Mesenchymal stem cell (in vitro differentiated cells and primary cell): ENCODE data around the gene GNS.

Experiments
- DNase-seq: peaks from one replicate; pipeline ENCODE4 v3.0.0-alpha.2; 2013
- H2AFZ ChIP-seq: one replicate; pipeline ENCODE4 v1.6.1; 2013; ENCODE audit warnings: low read depth, mild to moderate bottlenecking, control low read depth, inconsistent platforms, low read length, moderate library complexity
- H2AK5ac ChIP-seq: 2 replicates; pipeline ENCODE4 v1.6.1; 2013; ENCODE audit warnings: low read length, moderate library complexity, mild to moderate bottlenecking, inconsistent platforms; ENCODE audit not compliant: severe bottlenecking
- H2BK120ac ChIP-seq: one replicate; pipeline ENCODE4 v1.6.1; 2013; ENCODE audit warnings: low read depth, mild to moderate bottlenecking, inconsistent platforms, low read length, moderate library complexity
- H2BK12ac ChIP-seq, 2 experiments: one replicate each; pipeline ENCODE4 v1.6.1; 2013; ENCODE audit warnings: inconsistent platforms in 2 of 2, low read length in 2 of 2, mild to moderate bottlenecking in 2 of 2, moderate library complexity in 2 of 2, control low read depth in 1 of 2
- H2BK15ac ChIP-seq: one replicate; pipeline ENCODE4 v1.6.1; 2013; ENCODE audit warnings: mild to moderate bottlenecking, low read depth, inconsistent platforms; ENCODE audit not compliant: poor library complexity, severe bottlenecking
- H2BK5ac ChIP-seq: 2 replicates; pipeline ENCODE4 v1.6.1; 2013; ENCODE audit warnings: low read depth, mild to moderate bottlenecking, low read length, control low read depth, inconsistent platforms; ENCODE audit not compliant: poor library complexity, severe bottlenecking
- H3K14ac ChIP-seq, 2 experiments: one replicate each; pipeline ENCODE4 v1.6.1; 2013; ENCODE audit warnings: inconsistent platforms in 2 of 2, low read length in 2 of 2, control low read depth in 1 of 2, mild to moderate bottlenecking in 1 of 2, moderate library complexity in 1 of 2
- H3K18ac ChIP-seq, 2 experiments: one replicate each; pipeline ENCODE4 v1.6.1; 2013; ENCODE audit warnings: inconsistent platforms in 2 of 2, low read length in 2 of 2, control low read depth in 1 of 2, low read depth in 1 of 2, mild to moderate bottlenecking in 1 of 2
- H3K23ac ChIP-seq, 2 experiments: one replicate each; pipeline ENCODE4 v1.6.1; 2013; ENCODE audit warnings: inconsistent platforms in 2 of 2, low read length in 2 of 2, mild to moderate bottlenecking in 2 of 2, moderate library complexity in 2 of 2, control low read depth in 1 of 2
- H3K27ac ChIP-seq: 2 replicates; pipeline ENCODE4 v1.5.1; 2013; ENCODE audit warnings: mild to moderate bottlenecking, moderate library complexity, low read length, control low read depth, inconsistent platforms; ENCODE audit not compliant: poor library complexity, severe bottlenecking
- H3K27me3 ChIP-seq, 2 experiments: 2 replicates each; pipeline versions ENCODE4 v1.6.1 to v1.7.0; 2013; ENCODE audit warnings: low read length in 2 of 2, mild to moderate bottlenecking in 2 of 2, moderate library complexity in 2 of 2, control low read depth in 1 of 2, inconsistent platforms in 1 of 2; ENCODE audit not compliant: control insufficient read depth in 1 of 2, insufficient read depth in 1 of 2
- H3K36me3 ChIP-seq, 2 experiments: 2 replicates each; pipeline versions ENCODE4 v1.6.1 to v1.7.0; 2013; ENCODE audit warnings: low read length in 2 of 2, control low read depth in 1 of 2, inconsistent platforms in 1 of 2, low read depth in 1 of 2, mild to moderate bottlenecking in 1 of 2; ENCODE audit not compliant: insufficient read depth in 2 of 2, control insufficient read depth in 1 of 2
- H3K4ac ChIP-seq, 2 experiments: one replicate each; pipeline ENCODE4 v1.6.1; 2013; ENCODE audit warnings: inconsistent platforms in 2 of 2, low read length in 2 of 2, mild to moderate bottlenecking in 2 of 2, moderate library complexity in 2 of 2, control low read depth in 1 of 2, low read depth in 1 of 2
- H3K4me1 ChIP-seq: 2 replicates; pipeline ENCODE4 v1.6.1; 2013; ENCODE audit warnings: low read depth, low read length, control low read depth; ENCODE audit not compliant: control insufficient read depth, insufficient read depth
- H3K4me2 ChIP-seq: 2 replicates; pipeline ENCODE4 v1.6.1; 2013; ENCODE audit warnings: low read length, mild to moderate bottlenecking, inconsistent platforms; ENCODE audit not compliant: poor library complexity, severe bottlenecking
- H3K4me3 ChIP-seq, 2 experiments: 2 replicates each; pipeline versions ENCODE4 v1.5.1 to v1.7.0; 2013; ENCODE audit warnings: low read length in 2 of 2, mild to moderate bottlenecking in 2 of 2, control low read depth in 1 of 2, low read depth in 1 of 2; ENCODE audit not compliant: insufficient read depth in 1 of 2
- H3K79me1 ChIP-seq: replicated peaks from 2 replicates; pipeline ENCODE4 v1.6.1; 2013; ENCODE audit warnings: mild to moderate bottlenecking, control low read depth, low read length, inconsistent platforms; ENCODE audit not compliant: poor library complexity, severe bottlenecking
- H3K9ac ChIP-seq: 2 replicates; pipeline ENCODE4 v1.7.0; 2013; ENCODE audit warnings: mild to moderate bottlenecking, low read length, moderate library complexity
- H3K9me3 ChIP-seq: 2 replicates; pipeline ENCODE4 v1.7.0; 2013; ENCODE audit warnings: mild to moderate bottlenecking, low read length; ENCODE audit not compliant: control insufficient read depth
- H4K8ac ChIP-seq: one replicate; pipeline ENCODE4 v1.6.1; 2013; ENCODE audit warnings: inconsistent platforms, mild to moderate bottlenecking, low read length, moderate library complexity
- H4K91ac ChIP-seq: one replicate; pipeline ENCODE4 v1.6.1; 2013; ENCODE audit warnings: mild to moderate bottlenecking, low read length, inconsistent platforms
- WGBS: methylation state at CpG from one replicate; pipeline ENCODE4 v1.1.7; 2013; ENCODE audit warnings: mixed read lengths; 5-methylcytosine and 5-hydroxymethylcytosine counted together

The GNS gene

DNA sequence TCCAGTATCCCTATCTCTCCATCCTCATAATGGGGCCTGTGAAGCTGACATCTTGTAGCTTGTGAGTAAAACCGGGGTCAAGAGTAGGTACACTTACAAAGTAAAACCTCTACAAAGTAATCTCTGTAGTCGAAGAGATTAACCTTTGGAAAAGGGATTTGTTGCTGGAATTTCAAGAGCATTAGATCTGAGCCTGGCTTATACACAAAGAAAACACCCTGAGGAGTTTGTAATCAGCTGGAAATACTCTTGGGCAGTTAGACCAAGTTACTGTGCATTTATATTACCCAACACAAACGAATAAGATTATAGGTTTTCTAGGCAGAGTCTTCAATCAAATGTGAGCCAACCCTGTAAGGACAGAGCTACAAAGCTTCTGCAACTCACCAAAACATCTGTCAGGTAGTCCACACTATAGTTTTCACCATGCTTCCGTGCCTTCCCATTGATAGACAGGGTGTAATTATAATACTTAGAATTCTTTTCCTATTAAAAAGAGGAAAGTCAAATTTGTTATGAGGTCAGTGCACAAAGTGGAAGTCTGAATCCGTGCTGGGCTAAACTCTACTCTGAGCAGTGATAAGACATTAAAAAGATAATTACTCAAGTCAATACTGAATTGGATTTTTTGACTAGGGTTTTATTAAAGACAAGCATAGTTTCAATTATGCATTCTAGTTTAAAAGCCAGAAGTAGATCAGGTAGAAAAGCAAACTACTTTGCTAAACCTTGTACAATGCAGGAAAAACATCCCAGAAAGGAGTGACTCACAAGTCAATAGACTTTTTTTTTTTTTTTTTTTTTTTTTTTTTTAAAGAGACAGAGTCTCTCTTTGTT is 14.6 kb downstream of the GNS start:
- Histone ChIP-seq H3K4me3 (no peak overlapping the region), H3K27me3 (no peaks in the 10 kb centered on the region), H3K27ac (no peak overlapping the region), H3K14ac (no peak overlapping the region), H4K91ac (no peak overlapping the region), H3K79me1 (peaks cover 3% of the 10 kb centered on the region), H3K18ac (no peak overlapping the region), H2BK12ac (no peak overlapping the region), H3K4me2 (no peak overlapping the region), H2BK15ac (no peak overlapping the region), H3K9me3 (no peaks in the 10 kb centered on the region), H3K4ac (no peak overlapping the region), H2AK5ac (no peak overlapping the region), H3K23ac (no peak overlapping the region), H3K4me1 (peaks cover 2% of the 10 kb centered on the region), H4K8ac (no peak overlapping the region), H2BK120ac (no peak overlapping the region), H2BK5ac (no peak overlapping the region), H3K36me3 (peaks cover 13 to 75% of the 10 kb centered on the region in 2 experiments), H2AFZ (no peak overlapping the region), H3K9ac (peak overlapping the region; percentile 29)
- WGBS, result 73% methylated on average over 1 of the region's 5 CpGs
- peak; percentile 26 for DNase-seq

DNA sequence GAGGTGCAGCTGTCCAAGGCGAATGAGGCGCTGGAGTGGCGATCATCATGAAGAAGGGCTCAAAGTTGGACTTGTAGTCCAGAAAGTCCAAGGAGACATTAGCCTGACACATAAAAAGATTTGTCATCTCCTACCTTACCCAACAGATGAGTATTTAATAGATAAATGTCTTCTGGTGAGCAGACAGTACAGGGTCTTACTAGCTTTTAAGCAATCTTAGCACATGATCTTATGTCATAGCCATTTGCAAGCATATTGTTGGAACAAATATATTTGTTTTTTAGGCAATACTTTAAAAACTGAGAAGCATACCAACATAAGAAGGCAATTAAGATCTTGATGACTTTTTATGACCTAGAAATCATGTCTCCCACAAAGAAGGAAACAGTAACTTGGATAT is 16.0 kb downstream of the GNS start:
- peaks cover 3% of the 10 kb centered on the region for H3K79me1 ChIP-seq
- H3K27ac ChIP-seq, result no peak overlapping the region
- H3K4ac ChIP-seq, result no peak overlapping the region
- H3K18ac ChIP-seq, result no peak overlapping the region
- no peak overlapping the region for H2BK120ac ChIP-seq
- peaks cover 17 to 80% of the 10 kb centered on the region in 2 experiments for H3K36me3 ChIP-seq
- no peak overlapping the region for H2BK12ac ChIP-seq
- peaks cover 2% of the 10 kb centered on the region for H3K4me1 ChIP-seq
- no peaks in the 10 kb centered on the region for H3K9me3 ChIP-seq
- no peak overlapping the region for H4K8ac ChIP-seq
- no peak overlapping the region for H2BK5ac ChIP-seq
- H2BK15ac ChIP-seq, result no peak overlapping the region
- DNase-seq, result no peak
- H3K4me3 ChIP-seq, result no peak overlapping the region
- H3K14ac ChIP-seq, result no peak overlapping the region
- WGBS, result 100% methylated on average over 2 of the region's 3 CpGs
- H3K4me2 ChIP-seq, result no peak overlapping the region
- H3K27me3 ChIP-seq, result no peaks in the 10 kb centered on the region
- H2AK5ac ChIP-seq, result no peak overlapping the region
- H3K9ac ChIP-seq, result no peak overlapping the region
- H4K91ac ChIP-seq, result no peak overlapping the region
- no peak overlapping the region for H2AFZ ChIP-seq
- no peak overlapping the region for H3K23ac ChIP-seq

DNA sequence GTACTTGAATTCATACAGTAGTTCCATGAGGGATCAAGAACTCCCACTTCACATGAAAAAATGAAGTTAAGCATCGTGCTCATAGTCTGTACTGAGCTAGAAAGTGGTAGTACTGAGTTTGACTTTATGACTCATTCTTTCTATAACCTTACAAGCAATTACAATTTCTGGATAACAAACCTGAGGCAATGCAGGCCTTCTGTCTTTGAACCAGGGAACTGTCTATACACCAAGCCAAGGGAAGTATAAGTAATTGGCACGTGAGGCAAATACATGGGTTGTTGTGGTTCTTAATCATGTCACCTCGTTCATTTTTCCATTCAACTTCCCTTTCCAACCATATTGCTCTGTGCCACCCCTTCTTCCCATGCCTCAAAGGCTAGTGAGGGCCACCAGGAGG is 16.8 kb downstream of the GNS start:
- Histone ChIP-seq H3K79me1 (peaks cover 3% of the 10 kb centered on the region), H3K27ac (no peak overlapping the region), H2BK15ac (no peak overlapping the region), H3K14ac (no peak overlapping the region), H3K18ac (no peak overlapping the region), H3K27me3 (no peaks in the 10 kb centered on the region), H2AFZ (no peak overlapping the region), H4K8ac (no peak overlapping the region), H2BK120ac (no peak overlapping the region), H3K4me2 (no peak overlapping the region), H3K9ac (no peak overlapping the region), H3K36me3 (peaks cover 15 to 81% of the 10 kb centered on the region in 2 experiments), H3K23ac (no peak overlapping the region), H4K91ac (no peak overlapping the region), H3K4me1 (peaks cover 2% of the 10 kb centered on the region), H2BK12ac (no peak overlapping the region), H3K4ac (no peak overlapping the region), H2BK5ac (no peak overlapping the region), H3K9me3 (no peaks in the 10 kb centered on the region), H3K4me3 (no peak overlapping the region), H2AK5ac (no peak overlapping the region)
- WGBS, result no CpG with 5 or more reads among the region's 3 CpGs
- DNase-seq, result no peak

DNA sequence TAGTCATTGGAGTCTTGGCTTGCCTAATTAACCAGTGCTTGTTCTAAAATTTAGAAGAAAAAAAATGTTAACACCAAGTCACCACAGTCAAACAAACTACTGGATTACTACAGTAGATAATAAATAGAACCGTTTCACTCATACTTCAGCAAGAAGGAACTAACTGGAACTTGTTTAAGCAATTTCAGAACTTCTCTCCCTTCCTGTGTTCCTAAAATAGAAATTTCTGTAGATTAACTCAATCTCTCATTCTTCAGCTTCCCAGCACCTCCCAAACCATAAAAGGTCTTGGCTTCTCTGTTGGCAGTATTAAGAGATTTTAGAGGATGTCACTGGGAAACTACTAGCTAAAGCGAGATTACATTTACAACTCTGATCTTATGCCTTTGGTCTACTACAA is 18.6 kb downstream of the GNS start:
- Histone ChIP-seq H3K9ac (no peak overlapping the region), H3K23ac (no peak overlapping the region), H3K36me3 (peaks cover 17 to 92% of the 10 kb centered on the region in 2 experiments), H3K79me1 (peaks cover 3% of the 10 kb centered on the region), H3K4ac (no peak overlapping the region), H3K4me2 (no peak overlapping the region), H2BK5ac (no peak overlapping the region), H2AK5ac (no peak overlapping the region), H3K18ac (no peak overlapping the region), H3K9me3 (no peaks in the 10 kb centered on the region), H4K91ac (no peak overlapping the region), H3K14ac (no peak overlapping the region), H2BK12ac (no peak overlapping the region), H3K27me3 (no peaks in the 10 kb centered on the region), H2BK120ac (no peak overlapping the region), H4K8ac (no peak overlapping the region), H3K27ac (no peak overlapping the region), H3K4me3 (no peak overlapping the region), H2AFZ (no peak overlapping the region), H3K4me1 (no peaks in the 10 kb centered on the region), H2BK15ac (no peak overlapping the region)
- 94% methylated on average over 2 of the region's 2 CpGs for WGBS
- DNase-seq, result no peak
